ENCODE results near the gene PBX4. TPM values are rescaled to one million over a fixed set of nuclear protein-coding genes. Genes with fewer than 3 reads are reported as not detected.

PBX4 gene
- total RNA-seq, 1 donor from 2014 or later: 56.1 TPM

- Mint-ChIP-seq H3K36me3 (ENCODE audit: unreplicated experiment) (no peaks in the 10 kb centered on the region), H3K27me3 (ENCODE audit: unreplicated experiment) (peaks cover 16% of the 10 kb centered on the region), H3K27ac (ENCODE audit: unreplicated experiment) (peak overlapping the region; percentile 33), H3K4me3 (ENCODE audit: unreplicated experiment) (no peak overlapping the region), H3K9me3 (ENCODE audit: unreplicated experiment) (peaks cover 8% of the 10 kb centered on the region), H3K4me1 (ENCODE audit: low read depth, unreplicated experiment) (peaks cover 5% of the 10 kb centered on the region)
- DNase-seq: no peak
- TF ChIP-seq CTCF (IDR thresholded peaks at IDR 0.05; ENCODE audit: partially characterized antibody, unreplicated experiment): no peak
Observed at GRCh38 chr19:19514215-19514657, 104.3 kb downstream of the PBX4 start.

GRCh38 chr19:19513682-19514081 is 104.8 kb downstream of the PBX4 start:
- H3K4me3 Mint-ChIP-seq (ENCODE audit: unreplicated experiment): no peak overlapping the region

More at GRCh38 chr19:19513682-19514081, 104.8 kb downstream of the PBX4 start:
- TF ChIP-seq CTCF (IDR thresholded peaks at IDR 0.05; ENCODE audit: partially characterized antibody, unreplicated experiment): no peak
- DNase-seq: no peak
- Mint-ChIP-seq H3K27ac (ENCODE audit: unreplicated experiment) (no peak overlapping the region), H3K9me3 (ENCODE audit: unreplicated experiment) (peaks cover 12% of the 10 kb centered on the region), H3K36me3 (ENCODE audit: unreplicated experiment) (no peaks in the 10 kb centered on the region), H3K27me3 (ENCODE audit: unreplicated experiment) (peaks cover 16% of the 10 kb centered on the region), H3K4me1 (ENCODE audit: low read depth, unreplicated experiment) (peaks cover 5% of the 10 kb centered on the region)

Other genes starting within 250 kb of the PBX4 start
- gene GATAD2A, start 213.0 kb downstream of the PBX4 start, total RNA-seq (ENCODE audit: unreplicated experiment): 203 TPM
- gene TSSK6, start 103.1 kb downstream of the PBX4 start, total RNA-seq (ENCODE audit: unreplicated experiment): 1.7 TPM
- 394 TPM for gene NDUFA13, start 102.5 kb downstream of the PBX4 start, total RNA-seq (ENCODE audit: unreplicated experiment)
- gene YJEFN3, start 89.8 kb downstream of the PBX4 start, total RNA-seq (ENCODE audit: unreplicated experiment): 21.6 TPM
- gene CILP2, start 80.4 kb downstream of the PBX4 start, total RNA-seq (ENCODE audit: unreplicated experiment): 40.9 TPM
- gene LPAR2, start 9.5 kb upstream of the PBX4 start, total RNA-seq (ENCODE audit: unreplicated experiment): 364 TPM
- 204 TPM for gene GMIP, start 25.0 kb upstream of the PBX4 start, total RNA-seq (ENCODE audit: unreplicated experiment)
- 92.7 TPM for gene ATP13A1, start 45.0 kb upstream of the PBX4 start, total RNA-seq (ENCODE audit: unreplicated experiment)
- 8.0 TPM for gene ZNF101, start 50.2 kb upstream of the PBX4 start, total RNA-seq (ENCODE audit: unreplicated experiment)
- gene ZNF14, start 114.4 kb upstream of the PBX4 start, total RNA-seq (ENCODE audit: unreplicated experiment): 10.9 TPM
- 39.0 TPM for gene ZNF506, start 203.1 kb upstream of the PBX4 start, total RNA-seq (ENCODE audit: unreplicated experiment)
- 56.0 TPM for gene ZNF253, start 247.2 kb upstream of the PBX4 start, total RNA-seq (ENCODE audit: unreplicated experiment)